Breast epithelium (tissue), 4 donors: ENCODE measurements around the gene PDZD2. TPM values are rescaled to one million over a fixed set of nuclear protein-coding genes. Genes with fewer than 3 reads are reported as not detected.
"Not testable (repeated sequence)": the region's sequence is repeated elsewhere in the genome, so short reads cannot be mapped to it uniquely, and the experiment has no call there.

Source experiments
- DNase-seq, 2 donors: peaks; one replicate each; pipeline ENCODE4 v3.0.0-alpha.2; 2019; ENCODE audit warnings: low spot score in 2 of 2
- H3K27ac ChIP-seq, 2 donors: fragments of 200-600 bp; sonication (generic) in 1 of 2; one replicate each; pipeline ENCODE4 v1.5.1; 2016 to 2019; ENCODE audit warnings: mild to moderate bottlenecking in 1 of 2
- H3K27me3 ChIP-seq, 2 donors: fragments of 200-600 bp; sonication (generic) in 1 of 2; one replicate each; pipeline versions ENCODE4 v1.5.1 to v1.6.0; 2017 to 2019; ENCODE audit warnings: control low read depth in 1 of 2, mild to moderate bottlenecking in 1 of 2
- H3K36me3 ChIP-seq: fragments of 200-600 bp; one replicate; pipeline ENCODE4 v1.5.1; 2019
- H3K4me1 ChIP-seq, 2 donors: fragments of 200-600 bp; sonication (generic); one replicate each; pipeline ENCODE4 v1.5.1; 2016 to 2019; ENCODE audit warnings: control low read depth in 1 of 2
- H3K4me3 ChIP-seq, 3 donors: fragments of 200-600 bp; sonication (generic); 1 replicate in 2 of 3; 2 replicates in 1 of 3; pipeline ENCODE4 v1.5.1; 2016 to 2019; ENCODE audit warnings: mild to moderate bottlenecking in 3 of 3, moderate library complexity in 2 of 3
- H3K9me3 ChIP-seq, 2 donors: fragments of 200-600 bp; sonication (generic) in 1 of 2; one replicate each; pipeline ENCODE4 v1.5.1; 2016 to 2019; ENCODE audit warnings: control low read depth in 1 of 2
- CTCF ChIP-seq, 3 donors: fragments of 450-650 bp; IDR thresholded peaks; one replicate each; pipeline ENCODE4 v1.5.1; 2016 to 2017; ENCODE audit warnings: antibody characterized with exemption in 3 of 3, mild to moderate bottlenecking in 3 of 3, moderate library complexity in 3 of 3
- POLR2A ChIP-seq: fragments of 450-650 bp; IDR thresholded peaks from one replicate; pipeline ENCODE4 v1.6.1; 2016; ENCODE audit warnings: antibody characterized with exemption, mild to moderate bottlenecking, moderate library complexity
- POLR2AphosphoS5 ChIP-seq, 3 donors: sonication (generic); formaldehyde crosslinking; IDR thresholded peaks; one replicate each; pipeline ENCODE4 v1.6.1; 2017; ENCODE audit warnings: antibody characterized with exemption in 3 of 3
- intact Hi-C: fragments of 100-400 bp; cut with DNase I; formaldehyde crosslinking; loops from one replicate; pipeline ENCODE4 v1.15.1; 2023; ENCODE audit warnings: low total_unique reads
- total RNA-seq, 3 donors: library from RNA; depleted of rRNA; stranded (reverse); fragments of >200 nt; gene quantifications; one replicate each; pipeline ENCODE4 v1.1.0, GENCODE V29; 2016

Gene PDZD2
- total RNA-seq, 3 donors from 2014 or later: 16.8 to 23.3 (median 17.7) TPM

- no peak for TF ChIP-seq POLR2A
- no peak for TF ChIP-seq POLR2AphosphoS5 (IDR thresholded peaks at IDR 0.05)
- TF ChIP-seq CTCF (IDR thresholded peaks at IDR 0.05): no peak
- no peak overlapping the region for H3K27ac ChIP-seq
- H3K27me3 ChIP-seq: no peaks in the 10 kb centered on the region
- DNase-seq: no peak
- H3K4me3 ChIP-seq: no peak overlapping the region
- intact Hi-C loops: no loop called here
- no peaks in the 10 kb centered on the region for H3K9me3 ChIP-seq
- no peaks in the 10 kb centered on the region for H3K4me1 ChIP-seq
- no peaks in the 10 kb centered on the region for H3K36me3 ChIP-seq
These were observed 470.3 kb downstream of the PDZD2 start for GRCh38 chr5:32109236-32109635.

- no peaks in the 10 kb centered on the region for H3K4me1 ChIP-seq
- no peaks in the 10 kb centered on the region for H3K27me3 ChIP-seq
- intact Hi-C loops: no loop called here
- no peak overlapping the region for H3K27ac ChIP-seq
- no peaks in the 10 kb centered on the region for H3K36me3 ChIP-seq
- H3K9me3 ChIP-seq: no peaks in the 10 kb centered on the region
- TF ChIP-seq POLR2AphosphoS5 (IDR thresholded peaks at IDR 0.05) (no peak), CTCF (IDR thresholded peaks at IDR 0.05) (no peak), POLR2A (no peak)
- no peak for DNase-seq
- no peak overlapping the region for H3K4me3 ChIP-seq
These were observed 471.3 kb downstream of the PDZD2 start for GRCh38 chr5:32110111-32110696.

GRCh38 chr5:32115985-32116384, 477.1 kb downstream of the PDZD2 start:
- Histone ChIP-seq H3K4me3 (no peak overlapping the region), H3K4me1 (no peaks in the 10 kb centered on the region), H3K36me3 (no peaks in the 10 kb centered on the region), H3K27ac (no peak overlapping the region), H3K27me3 (no peaks in the 10 kb centered on the region), H3K9me3 (no peaks in the 10 kb centered on the region)
- intact Hi-C loops: no loop called here
- DNase-seq: no peak
- TF ChIP-seq CTCF (IDR thresholded peaks at IDR 0.05) (no peak), POLR2AphosphoS5 (IDR thresholded peaks at IDR 0.05) (no peak), POLR2A (no peak)

DNA sequence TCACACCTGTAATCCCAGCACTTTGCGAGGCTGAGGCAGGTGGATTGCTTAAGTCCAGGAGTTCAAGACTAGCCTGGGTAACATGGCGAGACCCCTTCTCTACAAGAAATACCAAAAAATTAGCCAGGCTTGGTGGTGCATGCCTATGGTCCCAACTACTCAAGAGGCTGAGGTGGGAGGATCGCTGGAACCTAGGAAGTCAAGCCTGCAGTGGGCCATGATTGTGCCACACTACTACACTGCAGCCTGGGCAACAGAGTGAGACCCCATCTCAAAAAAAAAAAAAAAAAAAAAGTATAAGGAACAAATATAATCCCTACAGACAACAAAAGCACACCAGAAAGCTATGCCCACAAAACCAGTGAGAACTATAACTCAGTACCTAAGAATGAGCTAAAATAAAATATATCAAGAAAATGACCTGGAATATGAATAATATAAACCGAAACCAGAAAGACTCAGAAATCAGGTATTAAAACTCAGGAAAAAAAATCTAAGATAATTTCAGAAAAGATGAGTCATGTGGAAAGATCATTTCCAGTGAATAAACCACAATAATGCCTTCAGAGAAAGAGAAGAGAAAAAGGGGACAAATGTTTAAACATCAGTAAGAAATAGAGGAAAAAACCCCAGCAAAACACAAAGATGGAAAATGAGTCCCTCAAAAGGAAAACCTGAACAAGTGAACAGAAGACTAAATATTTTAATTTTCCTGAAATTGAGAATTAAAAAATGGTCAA, 477.8 kb downstream of the PDZD2 start:
- Histone ChIP-seq H3K9me3 (no peaks in the 10 kb centered on the region), H3K4me3 (no peak overlapping the region), H3K4me1 (no peaks in the 10 kb centered on the region), H3K27ac (no peak overlapping the region), H3K36me3 (no peaks in the 10 kb centered on the region), H3K27me3 (no peaks in the 10 kb centered on the region)
- intact Hi-C loops: no loop called here
- DNase-seq: no peak
- TF ChIP-seq POLR2AphosphoS5 (IDR thresholded peaks at IDR 0.05): no peak
- no peak for TF ChIP-seq CTCF (IDR thresholded peaks at IDR 0.05)

- H3K36me3 ChIP-seq, H3K4me1 ChIP-seq, H3K9me3 ChIP-seq, H3K27me3 ChIP-seq, DNase-seq, H3K27ac ChIP-seq, intact Hi-C loops, H3K4me3 ChIP-seq: not testable (repeated sequence)
These were observed 480.0 kb downstream of the PDZD2 start for GRCh38 chr5:32118922-32119321.
